Activated CD4-positive, CD25-positive, alpha-beta regulatory T cell treated with anti-CD3 and anti-CD28 coated beads, Interleukin-2, amount 50 U/mL, for 72 hours (primary cell): ENCODE data around the gene GPR17.
A peak's percentile ranks its signal among the peaks of the same experiment; 100 is the strongest.

Experiments used
- DNase-seq: peaks from one replicate; pipeline ENCODE4 v3.0.0; 2021

Gene GPR17

GRCh38 chr2:127655209-127656073, 9.5 kb downstream of the GPR17 start:
- DNase-seq = no peak

- DNase-seq = no peak
These were observed 10.7 kb downstream of the GPR17 start for GRCh38 chr2:127656569-127657231.

- DNase-seq = no peak
These were observed 11.3 kb downstream of the GPR17 start for GRCh38 chr2:127657232-127657595.

- DNase-seq = no peak
These were observed 12.2 kb downstream of the GPR17 start for GRCh38 chr2:127658146-127658545.

GRCh38 chr2:127658641-127659407, 12.9 kb downstream of the GPR17 start:
- no peak for DNase-seq

- no peak for DNase-seq
These were observed 13.7 kb downstream of the GPR17 start for GRCh38 chr2:127659408-127660290.

GRCh38 chr2:127660291-127660578, 14.3 kb downstream of the GPR17 start:
- DNase-seq = no peak

GRCh38 chr2:127661072-127661649, 15.2 kb downstream of the GPR17 start:
- no peak for DNase-seq

- peak; percentile 18 for DNase-seq
These were observed 16.1 kb downstream of the GPR17 start for GRCh38 chr2:127661949-127662510.

- DNase-seq = peak; percentile 19
These were observed 17.1 kb downstream of the GPR17 start for GRCh38 chr2:127662937-127663565.

GRCh38 chr2:127663566-127664064, 17.7 kb downstream of the GPR17 start:
- peak; percentile 23 for DNase-seq

- DNase-seq = peak; percentile 24
These were observed 18.3 kb downstream of the GPR17 start for GRCh38 chr2:127664065-127664894.

GRCh38 chr2:127664895-127665225, 18.9 kb downstream of the GPR17 start:
- DNase-seq = peak; percentile 15

GRCh38 chr2:127665267-127665893, 19.4 kb downstream of the GPR17 start:
- DNase-seq = no peak

- DNase-seq = no peak
These were observed 23.1 kb downstream of the GPR17 start for GRCh38 chr2:127669056-127669455.

GRCh38 chr2:127670055-127670956, 24.4 kb downstream of the GPR17 start:
- no peak for DNase-seq

- no peak for DNase-seq
These were observed 25.0 kb downstream of the GPR17 start for GRCh38 chr2:127670957-127671290.

GRCh38 chr2:127671557-127672302, 25.8 kb downstream of the GPR17 start:
- DNase-seq = no peak
